Activated B cell treated with CpG ODN at 0.5 μM for 24 hours (primary cell): ENCODE measurements around the gene GH1. TPM values are rescaled to one million over a fixed set of nuclear protein-coding genes. Genes with fewer than 3 reads are reported as not detected.
"Not testable (repeated sequence)": the region's sequence is repeated elsewhere in the genome, so short reads cannot be mapped to it uniquely, and the experiment has no call there.

ENCODE experiments used
- ATAC-seq: fragments of 200-7000 bp; cut with Tn5 transposase; one replicate; pipeline ENCODE4 v1.10.0; 2021; ENCODE audit warnings: low read depth, mild to moderate bottlenecking, moderate library complexity
- CTCF ChIA-PET: fragments of 350-600 bp; sonication (Branson Sonifier 250); formaldehyde crosslinking; loops from one replicate; lab custom pipeline; 2021; ENCODE audit warnings: antibody characterized with exemption; lab: Charles Lee
- POLR2A ChIA-PET: fragments of 350-600 bp; sonication (Branson Sonifier 250); formaldehyde crosslinking; loops from one replicate; lab custom pipeline; 2021; ENCODE audit warnings: antibody characterized with exemption; lab: Charles Lee
- DNase-seq: peaks from one replicate; pipeline ENCODE4 v3.0.0; 2022
- H3K27ac Mint-ChIP-seq: one replicate; pipeline ENCODE4 v1.8.0; 2020; ENCODE audit warnings: mixed read lengths
- H3K27me3 Mint-ChIP-seq: one replicate; pipeline ENCODE4 v1.8.0; 2021; ENCODE audit warnings: mixed read lengths
- H3K36me3 Mint-ChIP-seq: one replicate; pipeline ENCODE4 v1.8.0; 2021; ENCODE audit warnings: low read depth, mixed read lengths
- H3K4me1 Mint-ChIP-seq: one replicate; pipeline ENCODE4 v1.8.0; 2021; ENCODE audit warnings: mixed read lengths
- H3K4me3 Mint-ChIP-seq: one replicate; pipeline ENCODE4 v1.8.0; 2020; ENCODE audit warnings: mild to moderate bottlenecking, mixed read lengths
- H3K9me3 Mint-ChIP-seq: one replicate; pipeline ENCODE4 v1.8.0; 2020; ENCODE audit warnings: mixed read lengths
- CTCF ChIP-seq: fragments of 200-600 bp; IDR thresholded peaks from one replicate; pipeline ENCODE4 v1.8.0; 2022; ENCODE audit warnings: antibody characterized with exemption, mild to moderate bottlenecking
- intact Hi-C: fragments of 100-400 bp; cut with micrococcal nuclease; formaldehyde crosslinking; loops from one replicate; pipeline ENCODE4 v1.15.1; 2024
- total RNA-seq: library from RNA; stranded (reverse); gene quantifications from 2 replicates; pipeline ENCODE4 v1.2.3, GENCODE V29; 2022

GH1 gene
- total RNA-seq, 1 donor from 2014 or later, result not detected

- TF ChIP-seq CTCF, result no peak
- CTCF ChIA-PET, result interaction anchor here (1.0 to 2.3 kb wide), 4 partner anchors 12 to 252 kb away, joined by 3 to 6 read pairs (median 3); no protein-coding TSS in a partner anchor
- H3K4me1 Mint-ChIP-seq, result peaks cover 11% of the 10 kb centered on the region
- no peak within 1 kb of the TSS for H3K27ac Mint-ChIP-seq
- intact Hi-C loops, result no loop called here
- H3K9me3 Mint-ChIP-seq, result no peaks in the 10 kb centered on the region
- POLR2A ChIA-PET, result no interaction called here
- peak; percentile 36 for DNase-seq
- peak; percentile 89 for ATAC-seq
- no peaks in the 10 kb centered on the region for H3K27me3 Mint-ChIP-seq
- no peak within 1 kb of the TSS for H3K4me3 Mint-ChIP-seq
- no peaks in the 10 kb centered on the region for H3K36me3 Mint-ChIP-seq
Observed at GRCh38 chr17:63881935-63882601, 36.6 kb downstream of the GH1 start, which contains the start of gene GH2. Gene GH2, minus strand, starts transcription at chr17:63881944. Its CDS starts 143 bp downstream, at chr17:63881801.

- H3K9me3 Mint-ChIP-seq, H3K27me3 Mint-ChIP-seq, ATAC-seq, DNase-seq, POLR2A ChIA-PET, H3K36me3 Mint-ChIP-seq, H3K27ac Mint-ChIP-seq, intact Hi-C loops, H3K4me3 Mint-ChIP-seq: not testable (repeated sequence)
- H3K4me1 Mint-ChIP-seq, result peaks cover 11% of the 10 kb centered on the region
- CTCF ChIA-PET, result interaction anchor here (1.2 kb wide), 1 partner anchor 252 kb away, joined by 3 read pairs; no protein-coding TSS in a partner anchor
Observed at GRCh38 chr17:63881337-63881736, 37.3 kb downstream of the GH1 start.

- H3K4me3 Mint-ChIP-seq, result no peak overlapping the region
- no peaks in the 10 kb centered on the region for H3K36me3 Mint-ChIP-seq
- no peak for ATAC-seq
- no peaks in the 10 kb centered on the region for H3K9me3 Mint-ChIP-seq
- no peak for DNase-seq
- peaks cover 11% of the 10 kb centered on the region for H3K4me1 Mint-ChIP-seq
- ChIA-PET POLR2A (no interaction called here), CTCF (interaction anchor here (1.2 kb wide), 1 partner anchor 253 kb away, joined by 3 read pairs; no protein-coding TSS in a partner anchor)
- no peak for TF ChIP-seq CTCF
- intact Hi-C loops, result no loop called here
- H3K27ac Mint-ChIP-seq, result no peak overlapping the region
- no peaks in the 10 kb centered on the region for H3K27me3 Mint-ChIP-seq
Observed at GRCh38 chr17:63880706-63881105, 37.9 kb downstream of the GH1 start.

- Mint-ChIP-seq H3K4me3 (peak overlapping the region; percentile 52), H3K4me1 (peaks cover 11% of the 10 kb centered on the region)
- H3K27ac Mint-ChIP-seq, H3K36me3 Mint-ChIP-seq, H3K27me3 Mint-ChIP-seq, intact Hi-C loops, H3K9me3 Mint-ChIP-seq, POLR2A ChIA-PET, DNase-seq: not testable (repeated sequence)
- CTCF ChIA-PET, result interaction anchor here (1.1 to 1.2 kb wide), 2 partner anchors 10 to 57 kb away, joined by 3 to 6 read pairs; no protein-coding TSS in a partner anchor
- peak; percentile 38 for ATAC-seq
Observed at GRCh38 chr17:63878413-63878812, 40.2 kb downstream of the GH1 start.

- POLR2A ChIA-PET, intact Hi-C loops, ATAC-seq: not testable (repeated sequence)
Observed at GRCh38 chr17:63874693-63875092, 43.9 kb downstream of the GH1 start.

GRCh38 chr17:63874061-63874626 is 44.5 kb downstream of the GH1 start:
- H3K27ac Mint-ChIP-seq, H3K4me3 Mint-ChIP-seq, H3K9me3 Mint-ChIP-seq, DNase-seq, POLR2A ChIA-PET, CTCF ChIA-PET, H3K27me3 Mint-ChIP-seq, H3K36me3 Mint-ChIP-seq, intact Hi-C loops: not testable (repeated sequence)
- peak; percentile 59 for ATAC-seq
- H3K4me1 Mint-ChIP-seq, result peaks cover 11% of the 10 kb centered on the region

More at GRCh38 chr17:63874693-63875092, 43.9 kb downstream of the GH1 start:
- H3K9me3 Mint-ChIP-seq, H3K27ac Mint-ChIP-seq, H3K36me3 Mint-ChIP-seq, DNase-seq, H3K4me3 Mint-ChIP-seq, CTCF ChIA-PET, H3K27me3 Mint-ChIP-seq: not testable (repeated sequence)
- peaks cover 11% of the 10 kb centered on the region for H3K4me1 Mint-ChIP-seq

GRCh38 chr17:63873577-63873976 is 45.1 kb downstream of the GH1 start, which contains the start of gene CSH2:
Gene CSH2, minus strand, starts transcription at chr17:63873677. Its CDS starts 63 bp downstream, at chr17:63873614.
- H3K4me3 Mint-ChIP-seq, CTCF ChIA-PET, H3K4me1 Mint-ChIP-seq, intact Hi-C loops, POLR2A ChIA-PET, H3K27ac Mint-ChIP-seq, H3K9me3 Mint-ChIP-seq, H3K27me3 Mint-ChIP-seq, DNase-seq, ATAC-seq, H3K36me3 Mint-ChIP-seq: not testable (repeated sequence)

GRCh38 chr17:63871646-63872365 is 46.8 kb downstream of the GH1 start:
- ATAC-seq, H3K4me1 Mint-ChIP-seq, H3K36me3 Mint-ChIP-seq, intact Hi-C loops, H3K27ac Mint-ChIP-seq, H3K27me3 Mint-ChIP-seq, H3K4me3 Mint-ChIP-seq, CTCF ChIA-PET, POLR2A ChIA-PET, DNase-seq, H3K9me3 Mint-ChIP-seq: not testable (repeated sequence)

GRCh38 chr17:63870292-63870665 is 48.4 kb downstream of the GH1 start:
- ATAC-seq, CTCF ChIA-PET, H3K27ac Mint-ChIP-seq, H3K9me3 Mint-ChIP-seq, H3K4me3 Mint-ChIP-seq, H3K4me1 Mint-ChIP-seq, DNase-seq, H3K27me3 Mint-ChIP-seq, POLR2A ChIA-PET, H3K36me3 Mint-ChIP-seq, intact Hi-C loops: not testable (repeated sequence)
